Activated T-helper 2 cell treated with anti-CD3 and anti-CD28 coated beads, Interferon-gamma antibody, Interleukin-2, Interleukin-4, amounts not matched to agents 10 μg/mL and 5 μg/mL and 100 μg/mL, durations not matched to agents 14 hours and 24 hours and 36 hours (primary cell): ENCODE data around the gene RRAGC. TPM values are rescaled to one million over a fixed set of nuclear protein-coding genes. Genes with fewer than 3 reads are reported as not detected.

Experiments used
- DNase-seq: peaks from one replicate; pipeline ENCODE4 v3.0.0; 2021; ENCODE audit warnings: low spot score
- H3K27ac Mint-ChIP-seq: one replicate; pipeline ENCODE4 v1.8.0; 2021; ENCODE audit warnings: mixed read lengths
- H3K27me3 Mint-ChIP-seq: one replicate; pipeline ENCODE4 v1.8.0; 2021; ENCODE audit warnings: low read depth, mixed read lengths
- H3K36me3 Mint-ChIP-seq: one replicate; pipeline ENCODE4 v1.8.0; 2021; ENCODE audit warnings: low read depth, mixed read lengths
- H3K4me1 Mint-ChIP-seq: one replicate; pipeline ENCODE4 v1.8.0; 2021; ENCODE audit warnings: low read depth, mixed read lengths
- H3K4me3 Mint-ChIP-seq: one replicate; pipeline ENCODE4 v1.8.0; 2021; ENCODE audit warnings: low read depth, mild to moderate bottlenecking, moderate library complexity, mixed read lengths
- H3K9me3 Mint-ChIP-seq: one replicate; pipeline ENCODE4 v1.8.0; 2021; ENCODE audit warnings: mixed read lengths
- intact Hi-C: fragments of 100-400 bp; cut with micrococcal nuclease; formaldehyde crosslinking; loops from one replicate; pipeline ENCODE4 v1.15.1; 2023
- total RNA-seq: library from RNA; stranded (reverse); gene quantifications from 2 replicates; pipeline ENCODE4 v1.2.3, GENCODE V29; 2022

Gene RRAGC
- total RNA-seq = 13.3 and 14.2 TPM in 2 replicates

DNA sequence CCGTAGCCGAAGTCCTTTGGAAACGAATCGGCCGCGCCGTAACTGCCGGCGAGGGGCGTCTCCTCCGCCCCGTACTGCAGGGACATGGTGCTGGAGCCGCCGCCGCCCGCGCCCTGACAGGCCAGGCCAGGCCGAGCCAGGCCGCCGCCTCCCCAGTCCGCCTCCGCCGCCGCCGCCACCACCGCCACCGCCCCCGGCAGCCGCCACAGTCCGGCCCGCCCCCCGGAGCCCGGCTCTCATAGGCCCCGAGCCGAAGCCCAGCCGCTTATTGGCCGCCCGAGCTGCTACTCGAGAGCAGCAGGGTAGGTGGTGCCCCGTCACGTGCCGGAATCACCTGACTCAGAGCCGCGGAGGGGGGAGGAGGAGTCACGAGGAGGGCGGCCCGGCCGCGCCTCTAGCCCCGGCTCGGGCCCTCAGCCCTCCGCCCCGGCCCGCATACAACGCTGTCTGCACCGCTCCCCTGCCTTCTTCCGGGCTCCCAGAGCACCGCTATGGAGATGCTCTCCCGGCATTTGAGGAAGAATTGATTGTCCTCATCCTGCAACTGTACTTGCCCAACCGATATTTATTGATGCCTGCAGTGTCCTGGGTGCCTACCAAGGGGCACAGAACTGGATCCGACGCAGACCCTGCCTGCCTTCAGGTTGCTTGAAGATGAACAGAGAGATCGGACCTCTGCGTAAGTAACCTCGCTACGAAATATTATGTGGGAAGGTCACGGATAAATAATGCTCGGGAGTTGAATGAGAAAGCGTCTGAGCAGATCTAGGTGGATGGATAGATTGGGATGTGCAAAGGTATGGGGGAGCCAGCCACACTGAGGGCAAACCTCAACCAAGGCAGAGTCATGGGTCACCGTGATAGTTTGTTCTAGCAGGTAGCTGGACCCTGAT lies at the start of gene RRAGC:
Gene RRAGC (minus strand): TSS at position 212 of the 893 bp plus-strand sequence. CDS start 126 bp downstream, at position 86.
- intact Hi-C loops = loop anchor here (1.0 to 10.0 kb wide), 3 partner anchors 13 to 1265 kb away; partner anchors contain the start of genes GNL2 and MYCBP
- H3K27ac Mint-ChIP-seq = peak within 1 kb of the TSS; percentile 82
- peaks cover 43% of the 10 kb centered on the region for H3K36me3 Mint-ChIP-seq
- peak within 1 kb of the TSS; percentile 92 for H3K4me3 Mint-ChIP-seq
- no peaks in the 10 kb centered on the region for H3K9me3 Mint-ChIP-seq
- H3K4me1 Mint-ChIP-seq = peaks cover 23% of the 10 kb centered on the region
- H3K27me3 Mint-ChIP-seq = no peaks in the 10 kb centered on the region
- DNase-seq = peak; percentile 98

- intact Hi-C loops = no loop called here
- DNase-seq = no peak
- Mint-ChIP-seq H3K27me3 (no peaks in the 10 kb centered on the region), H3K9me3 (peaks cover 5% of the 10 kb centered on the region), H3K36me3 (no peaks in the 10 kb centered on the region), H3K4me3 (no peak overlapping the region), H3K4me1 (no peaks in the 10 kb centered on the region), H3K27ac (no peak overlapping the region)
These were observed 49.2 kb upstream of the RRAGC start for GRCh38 chr1:38908821-38909220.

DNA sequence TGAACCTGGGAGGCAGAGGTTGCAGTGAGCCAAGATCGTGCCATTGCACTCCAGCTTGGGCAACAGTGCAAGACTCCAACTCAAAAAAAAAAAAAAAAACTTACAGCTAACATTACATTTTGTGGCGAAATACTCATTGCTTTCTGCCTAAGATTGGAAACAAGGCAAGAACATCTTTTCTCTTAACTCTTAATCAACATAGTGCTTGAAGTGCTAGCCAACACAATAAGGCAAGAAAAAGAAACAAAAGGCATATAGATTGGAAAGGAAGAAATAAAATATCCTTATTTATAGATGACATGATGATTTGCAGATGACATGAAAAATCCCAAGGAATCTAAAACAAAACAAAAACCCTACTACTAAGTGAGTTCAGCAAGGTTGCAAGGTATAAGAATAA lies 46.4 kb upstream of the RRAGC start:
- no peak overlapping the region for H3K27ac Mint-ChIP-seq

GRCh38 chr1:38899560-38899959 lies 40.0 kb upstream of the RRAGC start:
- Mint-ChIP-seq H3K9me3 (no peaks in the 10 kb centered on the region), H3K27me3 (no peaks in the 10 kb centered on the region), H3K36me3 (no peaks in the 10 kb centered on the region), H3K4me1 (no peaks in the 10 kb centered on the region), H3K27ac (no peak overlapping the region), H3K4me3 (no peak overlapping the region)
- DNase-seq = no peak
- intact Hi-C loops = no loop called here

More for the DNA sequence above, 46.4 kb upstream of the RRAGC start:
- no peaks in the 10 kb centered on the region for H3K27me3 Mint-ChIP-seq
- no peaks in the 10 kb centered on the region for H3K36me3 Mint-ChIP-seq
- no peak overlapping the region for H3K4me3 Mint-ChIP-seq
- no peaks in the 10 kb centered on the region for H3K4me1 Mint-ChIP-seq
- H3K9me3 Mint-ChIP-seq = peaks cover 5% of the 10 kb centered on the region
- intact Hi-C loops = no loop called here
- DNase-seq = no peak

DNA sequence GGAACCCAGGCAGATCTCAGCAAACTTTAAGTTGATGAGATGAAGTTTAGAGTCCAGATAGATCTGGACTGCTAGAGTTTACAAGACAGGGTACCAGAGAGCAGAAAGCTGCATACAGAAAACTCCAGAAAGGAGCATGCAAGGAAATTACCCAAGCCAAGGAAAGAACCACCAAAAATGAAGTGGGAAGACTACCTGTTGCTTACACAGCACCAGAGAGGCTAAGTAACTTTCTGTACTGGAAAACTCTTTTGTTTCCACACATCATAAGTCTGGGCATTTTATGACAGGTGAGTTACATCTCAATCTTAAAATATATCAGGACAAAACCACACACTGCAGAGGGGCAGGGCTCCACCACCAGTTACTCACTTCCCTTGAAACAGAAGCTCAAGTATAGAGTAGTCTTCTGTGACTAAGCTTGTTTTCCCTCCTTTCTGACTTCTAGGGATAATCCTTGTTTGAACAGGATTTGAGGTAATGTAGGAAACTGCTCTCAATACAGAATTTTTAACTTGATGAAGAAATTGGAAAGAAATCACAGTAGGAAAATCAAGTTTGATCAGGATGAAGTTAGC lies 39.2 kb upstream of the RRAGC start:
- intact Hi-C loops = no loop called here
- no peaks in the 10 kb centered on the region for H3K27me3 Mint-ChIP-seq
- H3K27ac Mint-ChIP-seq = no peak overlapping the region
- no peak overlapping the region for H3K4me3 Mint-ChIP-seq
- no peaks in the 10 kb centered on the region for H3K9me3 Mint-ChIP-seq
- no peaks in the 10 kb centered on the region for H3K4me1 Mint-ChIP-seq
- H3K36me3 Mint-ChIP-seq = no peaks in the 10 kb centered on the region
- DNase-seq = no peak

DNA sequence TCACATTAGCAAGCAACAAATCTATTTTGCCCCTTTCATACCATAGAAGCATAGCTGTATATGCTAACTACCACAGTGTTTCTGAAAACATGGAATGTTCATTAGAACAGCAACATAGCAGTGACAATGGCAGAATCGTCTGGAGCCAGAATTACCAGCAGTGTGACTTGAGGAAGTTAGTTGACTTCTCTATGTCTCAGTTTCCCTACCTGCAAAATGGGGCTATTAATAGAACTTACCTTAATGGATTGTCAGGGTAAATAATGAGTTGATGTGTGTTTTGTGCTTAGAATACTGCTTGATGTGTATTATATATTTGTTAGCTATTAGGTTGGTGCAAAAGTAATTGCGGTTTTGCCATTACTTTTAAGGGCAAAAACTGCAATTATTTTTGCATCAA lies 36.6 kb upstream of the RRAGC start:
- Mint-ChIP-seq H3K4me1 (no peaks in the 10 kb centered on the region), H3K27me3 (no peaks in the 10 kb centered on the region), H3K27ac (no peak overlapping the region), H3K9me3 (no peaks in the 10 kb centered on the region), H3K36me3 (no peaks in the 10 kb centered on the region), H3K4me3 (no peak overlapping the region)
- no peak for DNase-seq
- intact Hi-C loops = no loop called here

DNA sequence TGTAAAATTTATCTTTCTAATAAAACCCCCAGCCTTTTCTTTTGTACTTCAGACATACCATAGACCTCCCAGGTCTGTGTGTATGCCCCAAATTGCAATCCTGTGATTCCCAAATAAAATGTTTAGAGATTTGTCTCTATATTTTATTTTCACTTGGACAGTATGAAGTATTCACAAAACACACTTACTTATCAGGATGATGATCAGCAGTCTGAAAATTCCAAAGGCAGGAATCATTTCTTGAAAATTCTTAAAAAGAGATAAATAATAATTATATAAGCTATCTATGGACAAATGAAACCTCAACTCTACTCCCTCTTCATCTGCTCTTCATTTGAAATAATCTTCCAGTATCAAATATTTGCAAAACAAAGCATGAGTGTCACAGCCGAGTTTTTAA lies 33.4 kb upstream of the RRAGC start:
- intact Hi-C loops = no loop called here
- no peaks in the 10 kb centered on the region for H3K9me3 Mint-ChIP-seq
- no peaks in the 10 kb centered on the region for H3K27me3 Mint-ChIP-seq
- no peaks in the 10 kb centered on the region for H3K4me1 Mint-ChIP-seq
- H3K36me3 Mint-ChIP-seq = no peaks in the 10 kb centered on the region
- H3K4me3 Mint-ChIP-seq = no peak overlapping the region
- H3K27ac Mint-ChIP-seq = no peak overlapping the region
- DNase-seq = no peak

- Mint-ChIP-seq H3K4me3 (no peak overlapping the region), H3K9me3 (no peaks in the 10 kb centered on the region), H3K27ac (no peak overlapping the region), H3K36me3 (no peaks in the 10 kb centered on the region), H3K27me3 (peaks cover 5% of the 10 kb centered on the region), H3K4me1 (no peaks in the 10 kb centered on the region)
- DNase-seq = no peak
- intact Hi-C loops = no loop called here
These were observed 32.2 kb upstream of the RRAGC start for GRCh38 chr1:38891753-38892152.

GRCh38 chr1:38889589-38889988 lies 30.0 kb upstream of the RRAGC start:
- Mint-ChIP-seq H3K27ac (no peak overlapping the region), H3K4me3 (no peak overlapping the region), H3K9me3 (no peaks in the 10 kb centered on the region), H3K4me1 (no peaks in the 10 kb centered on the region), H3K36me3 (no peaks in the 10 kb centered on the region), H3K27me3 (peaks cover 14% of the 10 kb centered on the region)
- DNase-seq = no peak
- intact Hi-C loops = no loop called here

DNA sequence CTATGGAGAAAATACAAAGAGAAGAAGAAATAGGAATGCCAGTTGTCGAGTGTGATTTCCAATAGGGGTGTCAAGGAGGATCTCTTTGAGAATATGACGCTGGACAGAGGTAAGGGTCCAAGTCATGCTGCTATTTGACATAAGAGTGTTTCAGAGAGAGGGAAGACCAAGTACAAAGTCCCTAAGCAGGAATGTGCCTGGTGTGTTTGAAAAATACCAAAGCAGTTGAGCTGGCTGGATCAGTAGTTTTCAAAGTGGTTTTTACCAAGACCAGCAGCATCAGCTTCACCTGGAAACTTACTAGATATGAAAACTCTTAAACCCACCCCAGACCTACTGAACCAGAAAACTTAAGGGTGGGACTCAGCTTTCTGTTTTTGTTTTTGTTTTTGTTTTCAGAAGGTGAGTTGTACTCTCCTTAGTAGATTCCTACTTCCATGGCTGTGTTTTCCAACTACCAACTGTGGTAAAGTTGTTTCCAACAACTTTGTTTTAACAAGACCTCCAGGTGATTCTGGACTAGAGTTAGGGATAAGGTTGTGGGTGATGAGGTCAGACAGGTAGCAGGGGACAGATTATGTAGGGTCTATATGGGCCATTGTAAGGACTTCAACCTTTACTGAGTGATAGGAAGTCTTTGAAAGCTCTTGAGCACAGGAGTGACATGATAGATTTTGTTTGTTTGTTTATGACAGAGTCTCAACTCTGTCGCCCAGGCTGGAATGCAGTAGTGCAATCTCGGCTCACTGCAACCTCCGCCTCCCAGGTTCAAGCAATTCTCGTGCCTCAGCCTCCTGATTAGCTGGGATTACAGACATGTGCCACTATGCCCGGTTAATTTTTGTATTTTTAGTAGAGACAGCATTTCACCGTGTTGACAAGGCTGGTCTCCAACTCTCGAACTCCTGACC lies 29.1 kb upstream of the RRAGC start:
- no peaks in the 10 kb centered on the region for H3K4me1 Mint-ChIP-seq
- no peak overlapping the region for H3K27ac Mint-ChIP-seq
- peaks cover 14% of the 10 kb centered on the region for H3K27me3 Mint-ChIP-seq
- no peaks in the 10 kb centered on the region for H3K36me3 Mint-ChIP-seq
- intact Hi-C loops = no loop called here
- no peaks in the 10 kb centered on the region for H3K9me3 Mint-ChIP-seq
- H3K4me3 Mint-ChIP-seq = no peak overlapping the region
- DNase-seq = no peak

GRCh38 chr1:38885092-38885491 lies 25.5 kb upstream of the RRAGC start:
- no peaks in the 10 kb centered on the region for H3K9me3 Mint-ChIP-seq
- H3K27me3 Mint-ChIP-seq = peaks cover 14% of the 10 kb centered on the region
- intact Hi-C loops = no loop called here
- no peaks in the 10 kb centered on the region for H3K36me3 Mint-ChIP-seq
- DNase-seq = no peak
- H3K27ac Mint-ChIP-seq = no peak overlapping the region
- no peak overlapping the region for H3K4me3 Mint-ChIP-seq
- no peaks in the 10 kb centered on the region for H3K4me1 Mint-ChIP-seq

DNA sequence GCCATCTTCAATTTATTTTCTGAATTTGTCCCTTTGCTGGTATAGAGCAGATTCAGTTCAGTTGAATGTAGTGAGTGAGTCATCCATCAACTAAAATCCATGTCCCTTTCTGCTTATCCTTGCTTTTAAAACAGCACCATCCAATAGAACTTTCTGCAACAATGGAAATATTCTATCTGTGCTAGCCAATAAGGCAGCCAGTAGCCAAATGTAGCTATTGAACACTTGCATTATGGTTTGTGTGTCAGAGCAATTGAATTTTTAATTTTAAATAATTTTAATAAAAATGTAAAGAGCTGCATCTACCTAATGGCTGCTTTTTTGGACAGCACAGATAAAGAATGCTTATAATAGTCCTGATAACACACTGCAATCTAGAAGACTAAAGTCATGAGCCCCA lies 21.9 kb upstream of the RRAGC start, which contains the start of gene GJA9:
Gene GJA9 (minus strand): TSS at position 101 of the 400 bp plus-strand sequence. CDS start 5,489 bp downstream, outside the sequence.
- Mint-ChIP-seq H3K4me3 (no peak within 1 kb of the TSS), H3K27ac (no peak within 1 kb of the TSS), H3K27me3 (peaks cover 7% of the 10 kb centered on the region), H3K4me1 (no peaks in the 10 kb centered on the region), H3K36me3 (no peaks in the 10 kb centered on the region), H3K9me3 (no peaks in the 10 kb centered on the region)
- DNase-seq = no peak
- intact Hi-C loops = no loop called here
